Activated CD4-positive, alpha-beta T cell treated with anti-CD3 and anti-CD28 coated beads for 48 hours (primary cell): ENCODE measurements around the gene BCAS3.

ENCODE experiments used
- DNase-seq: peaks from one replicate; pipeline ENCODE4 v3.0.0-alpha.2; 2020

BCAS3 gene

DNA sequence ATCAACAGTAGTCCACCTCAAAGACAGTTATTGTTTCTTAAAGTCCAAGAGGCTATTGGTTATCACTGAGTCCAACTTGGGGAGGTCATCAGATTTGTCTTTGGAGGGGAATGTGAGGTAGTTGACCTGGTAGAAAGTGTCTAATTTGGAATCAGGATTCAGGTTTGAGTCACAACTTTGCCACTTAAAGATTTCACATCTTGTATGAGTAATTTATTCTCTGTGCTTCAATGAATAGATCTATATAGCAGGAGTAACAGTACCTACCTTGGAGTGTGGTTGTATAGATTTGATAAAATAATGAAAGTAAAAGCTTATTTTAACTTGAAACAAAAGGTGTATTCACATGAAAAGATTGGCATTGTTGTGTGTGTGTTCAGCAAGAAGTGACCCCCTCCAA is 602.7 kb downstream of the BCAS3 start:
- no peak for DNase-seq

DNA sequence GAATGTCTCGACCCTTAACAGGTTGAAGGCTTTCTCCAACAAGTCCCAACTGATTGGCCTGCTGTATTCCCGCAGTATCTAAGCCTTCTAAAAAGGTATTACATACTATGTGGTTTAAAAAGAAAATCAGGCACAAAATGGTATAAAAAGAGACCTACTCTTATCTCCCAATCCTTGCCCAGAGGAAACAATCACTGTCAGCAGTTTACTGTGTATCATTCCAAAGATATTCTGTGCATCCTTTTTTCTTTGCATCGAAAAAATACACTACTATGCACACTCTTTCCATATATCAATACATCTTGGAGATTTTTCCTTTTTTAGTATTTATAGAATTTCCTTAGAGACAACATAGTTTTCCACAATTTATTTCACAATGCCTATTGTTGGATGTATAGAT is 603.2 kb downstream of the BCAS3 start:
- DNase-seq = no peak

DNA sequence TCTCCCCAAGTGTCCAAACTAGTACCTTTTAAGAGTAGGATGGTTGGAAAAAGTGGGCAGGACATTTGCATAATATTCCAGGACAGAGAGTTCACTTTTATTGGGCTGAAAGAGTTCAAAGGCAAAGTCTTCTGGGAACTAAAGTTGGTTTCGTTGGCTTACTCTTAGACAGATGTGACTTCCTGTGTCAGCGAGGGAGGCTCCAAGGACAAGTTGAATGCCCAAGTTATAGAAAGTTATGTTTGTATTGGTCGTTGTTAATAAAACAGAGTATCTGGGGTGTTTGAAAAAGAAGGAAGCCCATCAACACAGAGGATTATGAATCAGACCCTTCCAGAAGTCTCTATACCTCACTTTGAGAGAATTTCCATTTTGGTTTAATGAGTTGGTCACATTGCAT is 604.7 kb downstream of the BCAS3 start:
- DNase-seq = no peak

DNA sequence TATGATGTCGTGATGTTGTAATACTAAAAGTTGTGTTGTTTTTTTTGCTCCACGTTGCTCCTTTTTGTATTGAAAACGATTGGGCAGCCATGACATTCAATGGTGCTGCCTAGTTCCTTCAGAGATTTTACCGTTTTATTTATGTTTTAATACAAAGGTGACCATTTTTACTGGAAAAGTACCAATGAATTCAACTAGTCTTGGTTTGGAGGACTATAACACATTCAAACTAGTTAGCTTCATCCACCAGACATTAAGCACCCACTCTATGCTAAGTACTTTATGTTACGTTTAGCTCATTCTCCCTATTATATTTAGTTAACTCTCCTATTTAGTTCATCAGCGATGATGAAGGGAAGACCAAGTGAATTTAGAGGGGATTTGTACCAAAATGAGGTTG is 605.4 kb downstream of the BCAS3 start:
- DNase-seq = no peak

DNA sequence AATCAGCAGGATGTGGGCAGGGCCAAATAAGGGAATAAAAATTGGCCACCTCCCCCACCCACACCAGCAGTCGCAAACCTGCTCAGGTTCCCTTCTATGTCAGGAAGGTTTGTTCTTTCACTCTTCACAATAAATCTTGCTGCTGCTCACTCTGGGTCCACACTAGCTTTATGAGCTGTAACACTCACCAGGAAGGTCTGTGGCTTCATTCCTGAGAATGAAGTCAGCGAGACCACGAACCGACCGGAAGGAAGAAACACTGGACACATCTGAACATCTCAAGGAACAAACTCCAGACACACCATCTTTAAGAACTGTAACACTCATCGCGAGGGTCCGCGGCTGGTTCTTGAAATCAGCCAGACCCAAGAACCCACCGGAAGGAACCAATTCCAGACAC is 606.5 kb downstream of the BCAS3 start:
- no peak for DNase-seq

DNA sequence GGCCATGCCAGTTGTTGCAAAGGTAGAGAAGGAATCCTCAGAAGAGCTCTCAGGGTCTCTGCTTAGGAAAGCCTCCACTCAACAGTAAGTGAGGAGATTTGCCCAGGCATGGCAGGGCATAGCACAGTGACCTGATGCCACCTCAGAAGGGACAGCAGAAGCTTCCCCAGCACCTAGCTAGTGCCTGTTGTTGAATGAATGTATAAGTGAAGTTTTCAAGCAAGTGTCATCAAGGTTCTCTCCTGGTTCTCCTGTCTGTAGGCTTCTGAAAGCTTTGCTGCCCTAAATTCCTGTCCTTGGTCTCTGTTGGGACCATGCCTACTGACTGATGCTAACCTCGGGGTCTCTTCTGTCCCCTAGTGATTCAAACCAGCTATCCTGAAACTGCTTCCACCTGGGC is 607.1 kb downstream of the BCAS3 start:
- DNase-seq = no peak

DNA sequence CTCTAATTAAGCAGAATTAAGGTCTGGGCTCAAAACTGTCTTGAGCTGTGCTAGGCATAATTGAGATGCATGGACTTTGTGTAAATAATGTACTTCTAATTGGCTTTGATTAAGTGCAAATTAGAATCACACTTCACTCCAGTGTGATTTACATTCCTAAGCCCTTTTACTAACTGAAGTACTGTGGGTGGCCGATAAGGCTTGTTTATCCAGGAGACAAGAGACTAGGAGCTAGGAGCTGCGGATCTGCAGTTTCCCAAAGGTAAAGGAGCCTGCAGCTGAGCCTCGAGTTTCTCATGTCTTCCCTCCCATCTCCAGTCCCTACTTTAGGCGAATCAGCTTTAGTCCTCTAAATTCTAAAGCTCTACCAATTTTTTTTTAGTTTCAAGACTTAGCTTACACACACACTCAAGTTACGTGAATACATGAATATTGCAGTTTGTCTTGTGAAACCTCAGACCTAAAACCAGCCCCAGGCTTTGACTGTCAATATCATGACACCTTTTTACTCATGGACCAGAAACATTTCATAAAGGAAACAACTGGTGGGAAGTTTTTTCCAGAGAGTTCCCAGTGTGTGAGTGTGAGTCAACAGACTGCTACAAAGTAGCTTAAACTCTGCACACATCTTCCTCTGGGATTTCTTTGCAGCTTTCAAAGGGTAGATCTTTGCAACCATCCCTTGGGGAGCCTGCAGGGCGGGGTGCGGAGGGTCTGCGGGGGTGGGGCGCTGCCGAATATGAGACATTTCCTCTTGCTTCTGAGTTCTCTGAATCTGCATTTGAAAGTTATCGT is 608.1 kb downstream of the BCAS3 start:
- DNase-seq = peak; percentile 43

DNA sequence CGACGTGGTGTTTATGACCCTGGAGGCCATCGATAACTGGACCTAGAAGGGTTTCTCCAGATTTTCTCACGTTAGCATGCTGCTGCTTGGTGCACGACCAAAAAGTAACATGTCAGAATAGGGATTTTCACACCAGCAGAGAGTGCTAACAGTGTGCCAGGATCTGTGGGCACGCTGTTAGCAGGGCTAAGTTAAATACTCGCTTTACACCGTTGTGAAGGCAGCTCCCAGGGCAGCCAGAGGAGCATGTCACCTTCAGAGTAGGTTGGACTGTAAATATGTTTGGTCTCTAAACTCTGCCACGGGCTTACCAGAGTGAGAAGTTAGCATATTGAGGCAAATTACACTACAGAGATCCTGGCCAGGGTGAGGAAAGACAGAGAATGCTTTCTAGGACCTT is 608.8 kb downstream of the BCAS3 start:
- no peak for DNase-seq

DNA sequence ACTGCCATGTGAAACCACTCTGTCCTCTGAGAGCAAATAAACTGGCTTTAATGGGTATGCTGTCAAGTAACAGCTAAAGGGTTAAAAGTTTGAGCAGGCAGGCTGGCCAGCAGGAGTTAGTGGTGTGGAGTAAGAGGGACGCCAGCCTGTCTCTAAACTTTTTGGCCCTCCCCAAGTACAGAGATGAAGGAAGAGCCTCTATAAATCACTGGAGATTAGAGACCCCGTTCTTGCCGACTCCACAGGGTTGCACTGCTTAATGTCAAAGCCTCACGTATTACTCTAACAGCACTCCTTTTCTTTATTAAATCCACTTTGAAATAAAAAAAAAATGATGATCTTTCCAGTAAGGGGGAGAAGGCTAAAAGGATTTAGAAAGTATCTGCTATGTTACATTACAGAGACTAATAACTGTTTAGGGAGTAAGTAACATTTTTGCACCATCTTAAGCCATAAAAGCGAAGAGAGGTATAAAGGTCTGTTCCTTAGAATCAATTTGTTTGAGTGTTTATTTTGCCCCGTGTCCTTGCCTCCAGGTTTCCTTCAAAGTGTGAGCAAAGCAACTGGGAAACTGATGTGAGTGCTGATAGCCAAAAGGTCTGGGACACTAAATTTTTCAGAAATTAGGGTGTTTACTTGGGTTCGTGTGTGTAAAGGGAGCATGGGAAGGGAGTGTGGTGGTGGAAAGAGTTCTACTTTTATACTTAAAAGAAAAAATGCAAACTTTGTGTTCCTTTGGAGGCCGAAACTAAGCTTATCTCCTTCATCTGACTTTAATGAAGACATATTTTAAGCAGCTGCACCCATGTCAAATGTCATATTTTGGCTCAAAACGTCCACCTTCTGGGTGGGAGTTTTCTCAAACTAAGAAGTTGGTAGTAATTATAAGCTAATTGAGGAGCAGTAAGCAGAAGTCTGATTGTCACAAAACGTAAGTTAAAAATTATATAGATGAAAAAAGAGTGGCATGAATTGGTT is 612.0 kb downstream of the BCAS3 start:
- DNase-seq = no peak

DNA sequence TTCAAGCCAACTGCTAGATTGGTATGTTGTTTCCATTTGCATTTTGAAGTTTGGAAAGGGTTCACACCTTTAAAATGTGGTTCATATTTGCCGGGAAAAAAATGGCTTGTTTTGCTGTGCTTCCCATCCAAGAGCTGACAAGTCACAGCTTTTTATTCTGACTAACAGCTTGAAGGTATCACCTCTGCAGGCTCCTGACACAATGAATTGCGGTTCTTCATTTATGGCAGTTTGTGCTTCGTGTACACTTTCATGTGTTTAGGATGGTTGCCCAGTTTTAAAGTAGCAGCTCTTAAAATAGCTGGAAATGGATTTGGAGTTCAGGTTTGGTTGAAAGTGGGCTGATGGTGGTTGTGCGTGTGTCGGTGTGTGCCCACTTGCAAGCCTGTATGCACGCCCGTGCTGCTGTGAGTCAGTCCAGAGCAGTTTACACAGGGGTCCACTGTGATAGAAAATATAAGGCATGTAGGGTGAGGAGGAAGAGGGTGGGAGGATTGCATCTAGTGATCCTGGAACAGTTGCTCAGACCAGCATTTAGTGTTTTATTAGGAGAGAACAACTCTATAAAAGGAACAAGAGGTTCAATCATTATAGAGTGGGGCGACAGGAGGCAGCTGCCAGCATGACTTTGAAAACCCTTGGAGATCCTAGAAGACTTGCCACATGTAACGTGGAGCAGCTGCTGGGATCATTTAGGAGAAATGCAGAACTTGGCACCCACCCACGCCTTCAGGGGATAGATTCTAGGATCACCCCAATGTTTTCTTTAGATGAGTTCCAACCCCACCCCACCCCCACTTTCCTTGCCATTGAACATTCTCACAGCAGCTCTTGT is 614.0 kb downstream of the BCAS3 start:
- DNase-seq = no peak

DNA sequence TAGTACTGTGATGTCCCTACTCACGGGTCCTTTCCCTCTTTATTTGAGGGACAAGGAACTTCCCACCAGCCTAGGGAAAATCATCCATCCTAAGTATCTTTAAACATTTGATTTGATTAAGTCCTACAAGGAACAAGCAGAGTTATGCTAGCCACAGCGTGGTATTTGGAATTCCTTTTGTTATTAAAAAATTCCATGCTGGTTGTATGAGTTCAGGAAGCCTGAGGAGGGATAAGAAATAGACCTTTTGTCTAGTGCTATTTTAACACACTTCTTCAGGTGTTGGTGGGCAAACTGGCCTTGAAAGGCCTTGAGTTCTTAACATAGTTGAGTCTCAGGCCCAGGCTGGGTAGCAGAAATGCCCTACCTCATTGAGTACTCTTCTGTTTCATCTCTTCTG is 616.6 kb downstream of the BCAS3 start:
- no peak for DNase-seq

DNA sequence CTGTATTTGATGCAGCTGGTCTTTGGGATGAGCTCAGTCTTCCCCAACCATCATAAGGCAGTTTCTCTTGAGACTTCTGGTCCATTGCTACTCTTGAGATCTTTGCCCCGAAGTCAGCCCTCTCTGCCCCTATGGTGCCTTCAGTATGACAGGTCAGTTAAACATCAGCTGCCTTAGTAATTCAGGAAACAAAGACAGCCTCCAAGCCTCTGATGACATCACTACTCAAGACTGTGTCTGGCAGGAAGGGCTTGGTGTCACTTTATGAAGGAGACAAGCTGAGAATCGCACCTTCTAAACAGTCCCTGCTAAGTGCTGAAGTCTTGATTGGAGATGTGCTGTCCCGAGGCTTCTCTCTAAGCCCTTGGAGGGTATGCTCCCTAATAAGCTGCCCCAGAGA is 617.1 kb downstream of the BCAS3 start:
- no peak for DNase-seq

DNA sequence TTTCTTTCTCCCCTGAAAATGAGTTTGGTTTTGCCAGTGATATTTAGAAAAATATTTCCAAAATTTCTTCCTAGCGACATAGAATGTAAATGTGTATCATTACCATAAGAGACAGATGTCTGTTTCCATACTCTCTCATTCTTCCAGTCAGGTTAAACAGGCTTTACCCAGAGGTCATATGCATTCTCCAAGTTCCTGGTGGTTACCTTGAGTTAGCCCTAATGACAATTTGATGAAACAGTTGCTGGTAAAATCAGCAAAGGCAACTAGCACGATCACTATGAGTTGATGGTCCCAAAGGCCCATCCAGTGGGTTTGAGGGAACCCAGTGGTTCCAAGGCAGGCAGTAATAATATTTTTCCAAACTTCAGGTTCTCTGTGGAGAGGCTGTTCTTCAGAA is 618.4 kb downstream of the BCAS3 start:
- no peak for DNase-seq

DNA sequence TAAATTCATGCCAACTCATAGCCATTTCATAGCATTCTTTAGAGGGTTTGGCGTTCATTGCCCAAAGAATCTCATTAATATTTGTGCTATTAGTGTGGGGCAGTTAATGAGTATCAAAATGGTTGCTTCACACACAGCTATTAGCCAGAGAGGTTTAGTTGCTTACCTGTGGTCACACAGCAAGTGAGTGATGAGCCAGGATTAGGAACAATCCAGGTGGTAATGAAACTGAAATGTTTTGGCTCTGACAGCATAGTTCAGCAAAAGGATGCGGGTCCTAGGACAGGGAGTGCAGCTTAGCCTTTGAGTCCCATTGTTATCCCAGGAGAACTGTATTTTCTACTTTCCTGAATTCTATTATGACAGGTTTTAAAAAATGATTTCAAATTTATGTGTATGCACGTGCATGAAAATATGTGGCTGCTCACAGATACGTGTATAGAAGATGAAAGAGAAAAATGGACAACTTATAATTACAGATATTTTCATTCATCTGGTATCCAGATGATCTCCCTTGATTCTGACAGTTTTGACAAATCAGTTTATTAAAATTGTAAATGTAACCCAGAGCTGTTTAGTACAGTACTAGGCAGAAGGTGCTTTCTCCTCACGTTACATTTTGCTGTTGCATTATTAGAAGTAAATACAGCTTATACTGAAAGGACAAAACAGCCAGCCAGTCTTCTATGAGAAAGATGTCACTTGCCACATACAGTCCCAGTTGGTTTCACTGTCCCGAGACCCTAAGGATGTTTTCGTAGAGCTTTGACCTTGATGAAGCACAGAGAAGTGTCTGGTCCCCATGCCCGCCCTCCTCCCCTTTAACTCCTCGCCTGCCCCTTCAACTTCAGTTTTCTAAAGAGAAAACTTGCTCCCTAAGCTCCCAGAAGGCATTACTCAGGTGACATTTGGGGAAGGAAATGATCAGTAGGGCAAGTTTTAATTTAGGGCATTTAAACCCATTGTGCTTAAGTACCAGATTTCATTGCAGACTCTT is 622.2 kb downstream of the BCAS3 start:
- no peak for DNase-seq

DNA sequence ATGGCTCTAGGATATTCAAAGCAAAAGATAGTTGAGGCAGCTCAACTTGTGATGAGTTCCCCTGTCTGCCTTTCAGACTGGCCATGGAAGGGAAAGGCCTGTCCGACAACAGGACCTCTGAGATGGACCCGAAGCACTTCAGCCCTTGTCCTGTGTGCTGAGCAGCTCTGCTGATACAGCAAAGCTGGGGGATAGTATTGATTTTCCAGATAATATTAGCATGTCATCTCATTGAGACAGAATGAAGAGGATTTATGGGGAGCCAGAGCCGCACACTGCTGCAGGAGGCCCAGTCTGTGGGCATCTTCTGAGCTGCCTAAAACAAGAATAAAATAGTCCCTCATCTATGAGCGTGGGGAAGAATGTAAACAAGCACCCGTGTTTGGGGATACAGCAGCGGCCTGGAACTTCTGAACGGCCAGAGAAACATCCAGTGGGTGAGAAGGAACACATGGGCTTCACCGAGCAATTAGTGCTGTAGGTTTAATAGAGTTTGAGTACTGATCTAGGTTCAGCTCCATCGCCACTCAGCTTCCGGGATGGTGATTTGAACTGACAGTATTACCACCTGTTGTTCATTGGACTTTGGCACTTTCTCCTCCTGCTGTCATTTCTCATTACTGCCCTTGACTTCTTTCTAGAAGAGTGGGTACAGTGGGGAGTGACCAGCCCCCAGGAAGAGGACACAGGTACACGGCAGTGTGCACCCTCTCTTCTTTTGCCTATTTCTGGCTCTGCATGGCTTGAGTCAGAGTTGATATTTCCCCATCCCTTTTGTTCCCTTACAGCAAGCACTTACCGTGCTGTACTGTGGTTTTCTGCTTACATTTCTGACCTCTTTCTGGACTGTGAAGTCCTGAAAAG is 625.5 kb downstream of the BCAS3 start:
- no peak for DNase-seq

DNA sequence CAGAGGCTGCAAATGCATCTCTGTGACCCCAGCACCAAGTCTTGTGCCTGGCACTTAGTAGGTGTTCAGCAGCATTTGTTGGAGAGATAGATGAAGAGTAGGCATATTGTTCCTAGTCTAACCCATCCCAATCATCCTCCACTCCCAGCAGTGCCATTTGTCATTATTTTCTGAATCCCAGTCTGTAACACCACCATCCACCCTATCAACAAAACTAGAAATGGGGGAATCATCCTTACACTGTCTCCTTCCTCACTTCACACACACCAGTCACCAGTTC is 626.1 kb downstream of the BCAS3 start:
- DNase-seq = no peak

DNA sequence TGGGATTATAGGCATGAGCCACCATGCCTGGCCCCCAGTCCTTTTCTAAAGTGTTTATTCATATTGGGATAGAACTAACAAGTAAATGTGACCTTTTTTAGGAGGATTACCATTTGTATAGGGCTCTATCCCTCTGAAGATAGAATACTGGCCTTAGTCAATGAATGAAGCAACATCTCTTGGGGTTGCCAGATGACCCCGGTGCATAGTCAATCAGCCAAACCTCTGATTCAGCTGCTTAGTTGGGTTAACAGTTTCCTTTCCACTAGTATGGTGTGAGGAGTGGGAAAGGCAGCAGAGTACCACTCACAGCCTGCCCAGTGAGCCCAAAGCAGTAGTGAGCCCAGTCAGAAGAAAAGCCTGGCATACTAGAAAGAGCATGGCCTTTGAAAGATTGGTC is 627.4 kb downstream of the BCAS3 start:
- no peak for DNase-seq

DNA sequence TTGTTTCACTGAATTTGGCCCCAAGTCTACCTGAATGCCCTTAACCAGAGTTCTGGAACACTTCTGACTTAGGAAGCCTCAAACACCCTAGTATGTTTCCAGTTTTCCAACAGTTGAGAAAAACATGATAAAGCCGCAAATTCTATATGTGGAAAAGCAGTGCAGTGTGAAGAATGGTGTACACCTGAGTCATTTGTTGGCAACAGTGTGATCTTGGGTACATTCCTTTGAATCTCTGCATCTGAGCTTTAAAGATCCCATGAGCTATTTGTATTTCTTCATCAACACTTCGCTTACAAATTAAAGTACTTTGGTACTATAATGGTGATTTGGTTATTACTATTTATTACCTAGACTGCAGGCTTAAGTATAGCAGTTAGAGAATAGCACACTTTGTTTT is 628.4 kb downstream of the BCAS3 start:
- DNase-seq = no peak

DNA sequence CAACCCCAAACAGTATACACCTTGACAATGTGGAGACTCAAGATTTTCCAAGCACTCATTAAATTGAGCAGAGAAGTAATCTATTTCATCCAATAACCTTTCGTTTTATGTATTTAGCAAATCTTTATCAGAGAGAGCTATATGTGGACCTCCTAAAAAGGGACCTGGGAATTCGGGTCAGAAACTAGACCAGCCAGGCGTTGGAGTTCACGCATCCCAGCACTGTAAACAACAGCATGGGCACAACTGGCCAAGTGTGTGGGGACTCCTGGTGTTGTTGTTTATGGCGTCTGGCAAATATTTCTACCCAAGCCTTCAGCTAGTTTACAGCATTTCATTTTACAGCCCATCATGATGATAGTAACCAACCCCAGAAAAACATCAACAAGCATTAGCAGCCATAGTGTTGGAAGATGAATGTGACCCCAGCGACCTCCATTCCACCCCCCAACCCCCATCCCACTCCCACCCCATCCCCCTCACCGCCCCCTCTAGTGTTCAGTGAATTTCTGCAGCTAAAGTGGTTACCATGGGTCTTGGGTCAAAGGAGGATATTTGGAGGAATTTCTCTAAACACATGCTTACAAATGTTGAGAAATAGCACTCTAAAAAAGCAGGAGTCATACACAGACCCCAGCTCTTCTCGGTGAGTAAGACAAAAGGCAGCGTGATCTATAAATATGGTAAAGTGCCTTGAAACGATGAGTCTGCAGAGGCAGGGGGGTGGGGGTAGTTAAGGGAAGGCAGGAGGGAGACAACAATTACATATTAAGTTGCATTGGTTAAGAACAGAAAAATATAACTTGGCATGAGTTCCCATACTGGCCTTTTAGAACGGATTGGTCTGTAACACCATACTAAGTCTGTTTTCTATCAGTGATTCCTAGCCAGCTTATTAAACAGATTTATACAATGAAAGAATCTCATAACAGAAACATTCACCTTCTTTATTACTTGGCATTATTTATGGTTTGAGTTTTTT is 630.5 kb downstream of the BCAS3 start:
- DNase-seq = no peak
